ENCODE results near the gene HSD3B1. TPM values are rescaled to one million over a fixed set of nuclear protein-coding genes. Genes with fewer than 3 reads are reported as not detected.

HSD3B1 gene
- total RNA-seq, 1 donor from 2014 or later: not detected

GRCh38 chr1:119472080-119472818 is 34.8 kb upstream of the HSD3B1 start:
- Histone ChIP-seq H3K4me3 (ENCODE audit: low read length in 3 of 3) (no peak overlapping the region), H3K36me3 (ENCODE audit: control insufficient read depth in 3 of 3, insufficient read depth in 3 of 3, low read length in 3 of 3) (no peaks in the 10 kb centered on the region), H3K27ac (ENCODE audit: low read depth, low read length) (no peak overlapping the region), H3K27me3 (ENCODE audit: control insufficient read depth in 3 of 3, insufficient read depth in 3 of 3, low read length in 3 of 3) (peaks cover 0 to 4% (median 0%) of the 10 kb centered on the region in 3 donors), H3K9me3 (ENCODE audit: control insufficient read depth in 3 of 3, low read length in 3 of 3) (no peaks in the 10 kb centered on the region), H3K9ac (ENCODE audit: low read depth in 1 of 3, low read length in 3 of 3) (no peak overlapping the region), H3K4me1 (ENCODE audit: control insufficient read depth in 3 of 3, insufficient read depth in 3 of 3, low read length in 3 of 3) (no peaks in the 10 kb centered on the region)

GRCh38 chr1:119472819-119473175 is 34.2 kb upstream of the HSD3B1 start:
- H3K4me1 ChIP-seq (ENCODE audit: control insufficient read depth in 3 of 3, insufficient read depth in 3 of 3, low read length in 3 of 3): no peaks in the 10 kb centered on the region

GRCh38 chr1:119475866-119476439 is 31.1 kb upstream of the HSD3B1 start:
- Histone ChIP-seq H3K9me3 (ENCODE audit: control insufficient read depth in 3 of 3, low read length in 3 of 3) (no peaks in the 10 kb centered on the region), H3K27me3 (ENCODE audit: control insufficient read depth in 3 of 3, insufficient read depth in 3 of 3, low read length in 3 of 3) (peaks cover 0 to 3% (median 0%) of the 10 kb centered on the region in 3 donors), H3K9ac (ENCODE audit: low read depth in 1 of 3, low read length in 3 of 3) (no peak overlapping the region), H3K36me3 (ENCODE audit: control insufficient read depth in 3 of 3, insufficient read depth in 3 of 3, low read length in 3 of 3) (no peaks in the 10 kb centered on the region), H3K4me1 (ENCODE audit: control insufficient read depth in 3 of 3, insufficient read depth in 3 of 3, low read length in 3 of 3) (no peaks in the 10 kb centered on the region), H3K27ac (ENCODE audit: low read depth, low read length) (no peak overlapping the region), H3K4me3 (ENCODE audit: low read length in 3 of 3) (no peak overlapping the region)

More at GRCh38 chr1:119472819-119473175, 34.2 kb upstream of the HSD3B1 start:
- Histone ChIP-seq H3K4me3 (ENCODE audit: low read length in 3 of 3) (no peak overlapping the region), H3K9me3 (ENCODE audit: control insufficient read depth in 3 of 3, low read length in 3 of 3) (no peaks in the 10 kb centered on the region), H3K9ac (ENCODE audit: low read depth in 1 of 3, low read length in 3 of 3) (no peak overlapping the region), H3K36me3 (ENCODE audit: control insufficient read depth in 3 of 3, insufficient read depth in 3 of 3, low read length in 3 of 3) (no peaks in the 10 kb centered on the region), H3K27ac (ENCODE audit: low read depth, low read length) (no peak overlapping the region), H3K27me3 (ENCODE audit: control insufficient read depth in 3 of 3, insufficient read depth in 3 of 3, low read length in 3 of 3) (peaks cover 0 to 4% (median 0%) of the 10 kb centered on the region in 3 donors)

GRCh38 chr1:119477710-119478109 is 29.3 kb upstream of the HSD3B1 start:
- H3K4me3 ChIP-seq (ENCODE audit: low read length in 3 of 3): no peak overlapping the region

GRCh38 chr1:119480175-119480574 is 26.8 kb upstream of the HSD3B1 start:
- H3K4me1 ChIP-seq (ENCODE audit: control insufficient read depth in 3 of 3, insufficient read depth in 3 of 3, low read length in 3 of 3): no peaks in the 10 kb centered on the region
- H3K36me3 ChIP-seq (ENCODE audit: control insufficient read depth in 3 of 3, insufficient read depth in 3 of 3, low read length in 3 of 3): no peaks in the 10 kb centered on the region
- H3K27ac ChIP-seq (ENCODE audit: low read depth, low read length): no peak overlapping the region
- no peak overlapping the region for H3K4me3 ChIP-seq (ENCODE audit: low read length in 3 of 3)
- H3K9ac ChIP-seq (ENCODE audit: low read depth in 1 of 3, low read length in 3 of 3): no peak overlapping the region
- H3K27me3 ChIP-seq (ENCODE audit: control insufficient read depth in 3 of 3, insufficient read depth in 3 of 3, low read length in 3 of 3): no peaks in the 10 kb centered on the region
- H3K9me3 ChIP-seq (ENCODE audit: control insufficient read depth in 3 of 3, low read length in 3 of 3): no peaks in the 10 kb centered on the region

More at GRCh38 chr1:119477710-119478109, 29.3 kb upstream of the HSD3B1 start:
- Histone ChIP-seq H3K9me3 (ENCODE audit: control insufficient read depth in 3 of 3, low read length in 3 of 3) (no peaks in the 10 kb centered on the region), H3K27me3 (ENCODE audit: control insufficient read depth in 3 of 3, insufficient read depth in 3 of 3, low read length in 3 of 3) (no peaks in the 10 kb centered on the region), H3K36me3 (ENCODE audit: control insufficient read depth in 3 of 3, insufficient read depth in 3 of 3, low read length in 3 of 3) (no peaks in the 10 kb centered on the region), H3K27ac (ENCODE audit: low read depth, low read length) (no peak overlapping the region), H3K9ac (ENCODE audit: low read depth in 1 of 3, low read length in 3 of 3) (no peak overlapping the region), H3K4me1 (ENCODE audit: control insufficient read depth in 3 of 3, insufficient read depth in 3 of 3, low read length in 3 of 3) (no peaks in the 10 kb centered on the region)

- Histone ChIP-seq H3K4me1 (ENCODE audit: control insufficient read depth in 3 of 3, insufficient read depth in 3 of 3, low read length in 3 of 3) (no peaks in the 10 kb centered on the region), H3K27me3 (ENCODE audit: control insufficient read depth in 3 of 3, insufficient read depth in 3 of 3, low read length in 3 of 3) (no peaks in the 10 kb centered on the region), H3K9me3 (ENCODE audit: control insufficient read depth in 3 of 3, low read length in 3 of 3) (no peaks in the 10 kb centered on the region), H3K36me3 (ENCODE audit: control insufficient read depth in 3 of 3, insufficient read depth in 3 of 3, low read length in 3 of 3) (no peaks in the 10 kb centered on the region), H3K9ac (ENCODE audit: low read depth in 1 of 3, low read length in 3 of 3) (no peak overlapping the region), H3K27ac (ENCODE audit: low read depth, low read length) (no peak overlapping the region), H3K4me3 (ENCODE audit: low read length in 3 of 3) (no peak overlapping the region)
Measured at GRCh38 chr1:119481951-119482350, 25.1 kb upstream of the HSD3B1 start.

- H3K4me1 ChIP-seq (ENCODE audit: control insufficient read depth in 3 of 3, insufficient read depth in 3 of 3, low read length in 3 of 3): no peaks in the 10 kb centered on the region
- no peak overlapping the region for H3K9ac ChIP-seq (ENCODE audit: low read depth in 1 of 3, low read length in 3 of 3)
- H3K27ac ChIP-seq (ENCODE audit: low read depth, low read length): no peak overlapping the region
- no peak overlapping the region for H3K4me3 ChIP-seq (ENCODE audit: low read length in 3 of 3)
- H3K36me3 ChIP-seq (ENCODE audit: control insufficient read depth in 3 of 3, insufficient read depth in 3 of 3, low read length in 3 of 3): no peaks in the 10 kb centered on the region
- no peaks in the 10 kb centered on the region for H3K9me3 ChIP-seq (ENCODE audit: control insufficient read depth in 3 of 3, low read length in 3 of 3)
- H3K27me3 ChIP-seq (ENCODE audit: control insufficient read depth in 3 of 3, insufficient read depth in 3 of 3, low read length in 3 of 3): no peaks in the 10 kb centered on the region
Measured at GRCh38 chr1:119482517-119483425, 24.2 kb upstream of the HSD3B1 start.

- Histone ChIP-seq H3K27me3 (ENCODE audit: control insufficient read depth in 3 of 3, insufficient read depth in 3 of 3, low read length in 3 of 3) (no peaks in the 10 kb centered on the region), H3K4me1 (ENCODE audit: control insufficient read depth in 3 of 3, insufficient read depth in 3 of 3, low read length in 3 of 3) (no peaks in the 10 kb centered on the region), H3K27ac (ENCODE audit: low read depth, low read length) (no peak overlapping the region), H3K9ac (ENCODE audit: low read depth in 1 of 3, low read length in 3 of 3) (no peak overlapping the region), H3K36me3 (ENCODE audit: control insufficient read depth in 3 of 3, insufficient read depth in 3 of 3, low read length in 3 of 3) (no peaks in the 10 kb centered on the region), H3K4me3 (ENCODE audit: low read length in 3 of 3) (no peak overlapping the region), H3K9me3 (ENCODE audit: control insufficient read depth in 3 of 3, low read length in 3 of 3) (no peaks in the 10 kb centered on the region)
Measured at GRCh38 chr1:119483441-119484200, 23.4 kb upstream of the HSD3B1 start.

GRCh38 chr1:119485201-119485600 is 21.8 kb upstream of the HSD3B1 start:
- H3K27me3 ChIP-seq (ENCODE audit: control insufficient read depth in 3 of 3, insufficient read depth in 3 of 3, low read length in 3 of 3): no peaks in the 10 kb centered on the region
- H3K9ac ChIP-seq (ENCODE audit: low read depth in 1 of 3, low read length in 3 of 3): no peak overlapping the region
- no peaks in the 10 kb centered on the region for H3K9me3 ChIP-seq (ENCODE audit: control insufficient read depth in 3 of 3, low read length in 3 of 3)
- no peak overlapping the region for H3K27ac ChIP-seq (ENCODE audit: low read depth, low read length)
- H3K4me3 ChIP-seq (ENCODE audit: low read length in 3 of 3): no peak overlapping the region
- H3K4me1 ChIP-seq (ENCODE audit: control insufficient read depth in 3 of 3, insufficient read depth in 3 of 3, low read length in 3 of 3): no peaks in the 10 kb centered on the region
- no peaks in the 10 kb centered on the region for H3K36me3 ChIP-seq (ENCODE audit: control insufficient read depth in 3 of 3, insufficient read depth in 3 of 3, low read length in 3 of 3)
